ENCODE results near the gene VPS13A. TPM values are rescaled to one million over a fixed set of nuclear protein-coding genes. Genes with fewer than 3 reads are reported as not detected.

Gene VPS13A
- total and polyA plus RNA-seq, 10 of the 15 experiments (the other 5 are each of a cell fraction or from before 2014, with no cell fraction given) = 10.0 to 35.2 (median 21.1) TPM

- BruUV-seq (replicated peaks) = no TSS peak
- Histone ChIP-seq H3K9me3 (replicated peaks; ENCODE audit: control insufficient read depth, insufficient read depth, low read length) (no peaks in the 10 kb centered on the region; the same call in 2 of the 3 replicates), H3K4me2 (ENCODE audit: control insufficient read depth, insufficient read depth) (no peak overlapping the region), H3K4me3 (no peak overlapping the region), H2AFZ (ENCODE audit: control insufficient read depth, low read depth, low read length) (no peak overlapping the region), H3K79me2 (ENCODE audit: control insufficient read depth, insufficient read depth, low read length) (peaks cover 68% of the 10 kb centered on the region), H4K20me1 (ENCODE audit: control insufficient read depth, insufficient read depth) (no peaks in the 10 kb centered on the region), H3K27me3 (replicated peaks in 1 of 2; ENCODE audit: control insufficient read depth in 2 of 2, insufficient read depth in 2 of 2, low read length in 1 of 2) (no peaks in the 10 kb centered on the region), H3K4me1 (ENCODE audit: control insufficient read depth, insufficient read depth, low read length) (no peaks in the 10 kb centered on the region), H3K9ac (ENCODE audit: control insufficient read depth, insufficient read depth, low read length) (no peak overlapping the region), H3K27ac (ENCODE audit: control insufficient read depth, insufficient read depth) (no peak overlapping the region), H3K36me3 (ENCODE audit: control insufficient read depth in 2 of 2, insufficient read depth in 2 of 2, low read length in 1 of 2) (no peaks in the 10 kb centered on the region; a peak in 1 of 4 replicates)
- no peak for FAIRE-seq
- no peak for DNase-seq (ENCODE audit: low read depth, low spot score)
- intact Hi-C loops (cut with micrococcal nuclease; ENCODE audit: unreplicated experiment) (no loop called here), in situ Hi-C loops (cut with MboI) (no loop called here)
- SMC1A ChIA-PET (ENCODE audit: uncharacterized antibody, unreplicated experiment) = no interaction called here
- RAD21 ChIA-PET (ENCODE audit: unreplicated experiment) = interaction anchor here (0.6 kb wide), 1 partner anchor 354 kb away, joined by 4 read pairs; no protein-coding TSS in a partner anchor
- CTCF ChIA-PET = interaction anchor here (3.3 kb wide), 1 partner anchor 17 kb away, joined by 13 read pairs; no protein-coding TSS in a partner anchor
- POLR2A ChIA-PET = no interaction called here
- TF ChIP-seq SREBF1 (IDR thresholded peaks at IDR 0.05; ENCODE audit: low read length) (no peak), FOXM1 (IDR thresholded peaks at IDR 0.05; ENCODE audit: low read depth, low read length) (no peak), ZNF217 (IDR thresholded peaks at IDR 0.05) (no peak), SP1 (IDR thresholded peaks at IDR 0.05; ENCODE audit: low read depth, low read length) (no peak), CBFB (IDR thresholded peaks at IDR 0.05; ENCODE audit: low read depth) (no peak), CBX5 (IDR thresholded peaks at IDR 0.05; ENCODE audit: low read depth) (no peak), HSF1 (IDR thresholded peaks at IDR 0.05; ENCODE audit: low read depth, low read length) (no peak)
- TF ChIP-seq, protein P1, sequence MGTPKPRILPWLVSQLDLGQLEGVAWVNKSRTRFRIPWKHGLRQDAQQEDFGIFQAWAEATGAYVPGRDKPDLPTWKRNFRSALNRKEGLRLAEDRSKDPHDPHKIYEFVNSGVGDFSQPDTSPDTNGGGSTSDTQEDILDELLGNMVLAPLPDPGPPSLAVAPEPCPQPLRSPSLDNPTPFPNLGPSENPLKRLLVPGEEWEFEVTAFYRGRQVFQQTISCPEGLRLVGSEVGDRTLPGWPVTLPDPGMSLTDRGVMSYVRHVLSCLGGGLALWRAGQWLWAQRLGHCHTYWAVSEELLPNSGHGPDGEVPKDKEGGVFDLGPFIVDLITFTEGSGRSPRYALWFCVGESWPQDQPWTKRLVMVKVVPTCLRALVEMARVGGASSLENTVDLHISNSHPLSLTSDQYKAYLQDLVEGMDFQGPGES (IDR thresholded peaks at IDR 0.05) = no peak
- TF ChIP-seq, protein P2, sequence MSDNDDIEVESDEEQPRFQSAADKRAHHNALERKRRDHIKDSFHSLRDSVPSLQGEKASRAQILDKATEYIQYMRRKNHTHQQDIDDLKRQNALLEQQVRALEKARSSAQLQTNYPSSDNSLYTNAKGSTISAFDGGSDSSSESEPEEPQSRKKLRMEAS (IDR thresholded peaks at IDR 0.05; ENCODE audit: low read depth, low read length) = no peak
- TF ChIP-seq, protein P3, sequence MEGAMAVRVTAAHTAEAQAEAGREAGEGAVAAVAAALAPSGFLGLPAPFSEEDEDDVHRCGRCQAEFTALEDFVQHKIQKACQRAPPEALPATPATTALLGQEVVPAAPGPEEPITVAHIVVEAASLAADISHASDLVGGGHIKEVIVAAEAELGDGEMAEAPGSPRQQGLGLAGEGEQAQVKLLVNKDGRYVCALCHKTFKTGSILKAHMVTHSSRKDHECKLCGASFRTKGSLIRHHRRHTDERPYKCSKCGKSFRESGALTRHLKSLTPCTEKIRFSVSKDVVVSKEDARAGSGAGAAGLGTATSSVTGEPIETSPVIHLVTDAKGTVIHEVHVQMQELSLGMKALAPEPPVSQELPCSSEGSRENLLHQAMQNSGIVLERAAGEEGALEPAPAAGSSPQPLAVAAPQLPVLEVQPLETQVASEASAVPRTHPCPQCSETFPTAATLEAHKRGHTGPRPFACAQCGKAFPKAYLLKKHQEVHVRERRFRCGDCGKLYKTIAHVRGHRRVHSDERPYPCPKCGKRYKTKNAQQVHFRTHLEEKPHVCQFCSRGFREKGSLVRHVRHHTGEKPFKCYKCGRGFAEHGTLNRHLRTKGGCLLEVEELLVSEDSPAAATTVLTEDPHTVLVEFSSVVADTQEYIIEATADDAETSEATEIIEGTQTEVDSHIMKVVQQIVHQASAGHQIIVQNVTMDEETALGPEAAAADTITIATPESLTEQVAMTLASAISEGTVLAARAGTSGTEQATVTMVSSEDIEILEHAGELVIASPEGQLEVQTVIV (IDR thresholded peaks at IDR 0.05; ENCODE audit: borderline replicate concordance, partially characterized antibody) = no peak
- TF ChIP-seq, protein P4, sequence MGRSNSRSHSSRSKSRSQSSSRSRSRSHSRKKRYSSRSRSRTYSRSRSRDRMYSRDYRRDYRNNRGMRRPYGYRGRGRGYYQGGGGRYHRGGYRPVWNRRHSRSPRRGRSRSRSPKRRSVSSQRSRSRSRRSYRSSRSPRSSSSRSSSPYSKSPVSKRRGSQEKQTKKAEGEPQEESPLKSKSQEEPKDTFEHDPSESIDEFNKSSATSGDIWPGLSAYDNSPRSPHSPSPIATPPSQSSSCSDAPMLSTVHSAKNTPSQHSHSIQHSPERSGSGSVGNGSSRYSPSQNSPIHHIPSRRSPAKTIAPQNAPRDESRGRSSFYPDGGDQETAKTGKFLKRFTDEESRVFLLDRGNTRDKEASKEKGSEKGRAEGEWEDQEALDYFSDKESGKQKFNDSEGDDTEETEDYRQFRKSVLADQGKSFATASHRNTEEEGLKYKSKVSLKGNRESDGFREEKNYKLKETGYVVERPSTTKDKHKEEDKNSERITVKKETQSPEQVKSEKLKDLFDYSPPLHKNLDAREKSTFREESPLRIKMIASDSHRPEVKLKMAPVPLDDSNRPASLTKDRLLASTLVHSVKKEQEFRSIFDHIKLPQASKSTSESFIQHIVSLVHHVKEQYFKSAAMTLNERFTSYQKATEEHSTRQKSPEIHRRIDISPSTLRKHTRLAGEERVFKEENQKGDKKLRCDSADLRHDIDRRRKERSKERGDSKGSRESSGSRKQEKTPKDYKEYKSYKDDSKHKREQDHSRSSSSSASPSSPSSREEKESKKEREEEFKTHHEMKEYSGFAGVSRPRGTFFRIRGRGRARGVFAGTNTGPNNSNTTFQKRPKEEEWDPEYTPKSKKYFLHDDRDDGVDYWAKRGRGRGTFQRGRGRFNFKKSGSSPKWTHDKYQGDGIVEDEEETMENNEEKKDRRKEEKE (IDR thresholded peaks at IDR 0.05) = no peak
- TF ChIP-seq, protein P5, sequence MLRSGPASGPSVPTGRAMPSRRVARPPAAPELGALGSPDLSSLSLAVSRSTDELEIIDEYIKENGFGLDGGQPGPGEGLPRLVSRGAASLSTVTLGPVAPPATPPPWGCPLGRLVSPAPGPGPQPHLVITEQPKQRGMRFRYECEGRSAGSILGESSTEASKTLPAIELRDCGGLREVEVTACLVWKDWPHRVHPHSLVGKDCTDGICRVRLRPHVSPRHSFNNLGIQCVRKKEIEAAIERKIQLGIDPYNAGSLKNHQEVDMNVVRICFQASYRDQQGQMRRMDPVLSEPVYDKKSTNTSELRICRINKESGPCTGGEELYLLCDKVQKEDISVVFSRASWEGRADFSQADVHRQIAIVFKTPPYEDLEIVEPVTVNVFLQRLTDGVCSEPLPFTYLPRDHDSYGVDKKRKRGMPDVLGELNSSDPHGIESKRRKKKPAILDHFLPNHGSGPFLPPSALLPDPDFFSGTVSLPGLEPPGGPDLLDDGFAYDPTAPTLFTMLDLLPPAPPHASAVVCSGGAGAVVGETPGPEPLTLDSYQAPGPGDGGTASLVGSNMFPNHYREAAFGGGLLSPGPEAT (IDR thresholded peaks at IDR 0.05; ENCODE audit: low read depth) = no peak
- no peak for ATAC-seq
Measured at GRCh38 chr9:77183581-77183980, 6.2 kb downstream of the VPS13A start.
